ENCODE measurements around the gene SNX30.

- TF ChIP-seq CTCF (IDR thresholded peaks at IDR 0.05) (no peak), POLR2A (IDR thresholded peaks at IDR 0.05) (no peak), POLR2AphosphoS5 (IDR thresholded peaks at IDR 0.05; ENCODE audit: insufficient read depth in 1 of 2, low read depth in 1 of 2) (no peak)
Observed at GRCh38 chr9:112783551-112783954, 33.0 kb downstream of the SNX30 start.

Data from vagina (tissue), 2 donors.